ENCODE measurements around the gene STAG1.

STAG1 gene

DNA sequence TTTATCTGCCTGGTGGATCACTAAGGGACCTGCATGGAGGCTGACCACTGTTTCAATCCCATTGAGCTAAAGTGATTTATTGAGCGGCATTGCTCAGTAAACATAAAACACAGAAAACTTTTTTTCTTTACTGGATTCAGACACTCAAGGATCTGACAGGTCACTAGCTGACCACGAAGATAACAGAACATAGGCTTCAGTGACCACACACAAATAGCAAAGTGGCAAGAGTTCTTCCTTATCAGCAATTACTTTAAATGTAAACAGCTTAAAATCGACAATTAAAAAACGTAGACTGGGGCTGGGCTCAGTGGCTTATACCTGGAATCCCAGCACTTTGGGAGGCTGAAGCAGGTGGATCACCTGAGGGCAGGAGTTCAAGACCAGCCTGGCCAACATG, 48.7 kb downstream of the STAG1 start:
- Histone ChIP-seq H3K36me3 (ENCODE audit: insufficient read depth, low read length) (no peaks in the 10 kb centered on the region), H3K9me3 (ENCODE audit: control insufficient read depth, insufficient read depth, low read length) (no peaks in the 10 kb centered on the region), H3K4me1 (ENCODE audit: insufficient read depth, low read length) (peaks cover 11% of the 10 kb centered on the region; the same call in 1 of the 2 replicates), H3K9ac (ENCODE audit: low read depth, low read length) (no peak overlapping the region)

DNA sequence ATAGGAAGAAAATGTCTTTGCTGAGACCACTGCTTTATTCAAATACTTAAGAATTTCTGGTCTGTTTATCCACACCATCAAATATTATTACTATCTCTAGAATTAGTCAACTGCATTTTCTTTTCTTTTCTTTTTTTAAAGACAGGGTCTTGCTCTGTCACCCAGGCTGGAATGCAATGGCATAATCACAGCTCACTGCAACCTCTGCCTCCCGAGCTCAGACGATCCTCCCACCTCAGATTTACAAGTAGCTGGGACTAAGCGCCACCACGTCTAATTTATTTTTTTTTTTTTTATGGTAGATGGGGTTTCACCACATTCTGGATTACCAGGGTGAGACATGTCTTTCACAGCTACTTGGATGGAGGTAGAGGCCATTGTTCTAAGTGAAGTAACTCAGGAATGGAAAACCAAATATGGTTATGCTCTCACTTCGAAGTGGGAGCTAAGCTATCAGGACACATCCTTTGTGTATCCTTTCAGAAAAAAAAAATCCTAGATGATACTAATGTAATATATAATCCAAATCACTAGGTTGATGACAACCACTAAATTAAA, 52.8 kb downstream of the STAG1 start:
- H3K36me3 ChIP-seq (ENCODE audit: insufficient read depth, low read length) = no peaks in the 10 kb centered on the region
- peak overlapping the region; percentile 18; the same call in 1 of the 2 replicates for H3K9ac ChIP-seq (ENCODE audit: low read depth, low read length)
- peaks cover 23% of the 10 kb centered on the region; the same call in 1 of the 2 replicates for H3K9me3 ChIP-seq (ENCODE audit: control insufficient read depth, insufficient read depth, low read length)

DNA sequence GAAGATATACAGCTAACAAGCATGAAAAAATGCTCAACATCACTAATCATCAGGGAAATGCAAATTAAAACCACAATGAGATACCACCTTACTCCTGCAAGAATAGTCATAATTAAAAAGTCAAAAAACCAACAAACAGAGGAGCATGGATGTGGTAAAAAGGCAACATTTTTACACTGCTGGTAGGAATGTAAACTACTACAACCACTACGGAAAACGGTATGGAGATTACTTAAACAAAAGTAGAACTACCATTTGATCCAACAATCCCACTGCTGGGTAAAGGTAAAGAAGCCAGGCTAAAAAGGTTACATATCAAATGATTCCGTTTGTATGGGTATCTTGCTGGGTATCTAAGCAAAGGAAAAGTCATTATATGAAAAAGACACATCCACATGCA, 53.8 kb downstream of the STAG1 start:
- peaks cover 11% of the 10 kb centered on the region; the same call in 1 of the 2 replicates for H3K4me1 ChIP-seq (ENCODE audit: insufficient read depth, low read length)
- no peak overlapping the region for H3K9ac ChIP-seq (ENCODE audit: low read depth, low read length)
- no peaks in the 10 kb centered on the region for H3K36me3 ChIP-seq (ENCODE audit: insufficient read depth, low read length)
- peaks cover 31% of the 10 kb centered on the region; the same call in 1 of the 2 replicates for H3K9me3 ChIP-seq (ENCODE audit: control insufficient read depth, insufficient read depth, low read length)

More for the DNA sequence above, 52.8 kb downstream of the STAG1 start:
- H3K4me1 ChIP-seq (ENCODE audit: insufficient read depth, low read length) = peaks cover 11% of the 10 kb centered on the region; the same call in 1 of the 2 replicates

DNA sequence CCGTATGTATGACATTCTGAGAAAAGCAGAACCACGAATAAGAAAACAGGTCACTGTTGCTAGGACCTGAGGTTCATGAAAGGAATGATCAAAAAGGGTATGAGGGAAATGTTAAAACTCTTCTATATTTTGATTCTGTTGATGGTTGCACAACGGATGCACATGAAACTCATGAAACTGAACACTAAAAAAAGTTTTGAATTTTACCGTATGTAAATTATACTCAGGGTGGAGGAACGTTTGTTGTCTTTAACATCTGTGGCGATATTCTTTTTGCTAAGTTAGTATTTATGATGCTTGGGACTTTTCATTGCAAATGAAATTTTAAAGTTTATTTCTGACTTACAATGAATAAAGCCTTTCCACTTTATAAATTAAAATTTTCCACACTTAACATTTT, 55.4 kb downstream of the STAG1 start:
- peaks cover 36% of the 10 kb centered on the region; the same call in 1 of the 2 replicates for H3K9me3 ChIP-seq (ENCODE audit: control insufficient read depth, insufficient read depth, low read length)
- peaks cover 11% of the 10 kb centered on the region; the same call in 1 of the 2 replicates for H3K4me1 ChIP-seq (ENCODE audit: insufficient read depth, low read length)
- H3K9ac ChIP-seq (ENCODE audit: low read depth, low read length) = no peak overlapping the region
- no peaks in the 10 kb centered on the region for H3K36me3 ChIP-seq (ENCODE audit: insufficient read depth, low read length)

DNA sequence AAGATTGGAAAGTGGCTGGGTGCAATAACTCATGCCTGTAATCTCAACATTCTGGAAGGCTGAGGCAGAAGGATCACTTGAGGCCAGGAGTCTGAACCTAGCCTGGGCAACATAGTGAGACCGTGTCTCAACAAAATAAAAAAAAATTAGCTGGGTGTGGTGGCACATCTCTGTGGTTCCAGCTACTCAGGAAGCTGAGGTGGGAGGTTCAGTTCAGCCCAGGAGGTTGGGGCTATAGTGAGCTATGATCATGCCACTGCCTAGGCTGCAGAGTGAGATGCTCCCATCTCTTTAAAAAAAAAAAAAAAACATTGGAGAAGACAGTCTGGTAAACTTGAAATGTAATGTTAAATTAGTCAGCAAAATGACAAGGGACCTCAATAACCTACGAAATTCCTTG, 57.9 kb downstream of the STAG1 start:
- Histone ChIP-seq H3K4me1 (ENCODE audit: insufficient read depth, low read length) (peaks cover 6% of the 10 kb centered on the region; the same call in 1 of the 2 replicates), H3K36me3 (ENCODE audit: insufficient read depth, low read length) (no peaks in the 10 kb centered on the region), H3K9ac (ENCODE audit: low read depth, low read length) (no peak overlapping the region), H3K9me3 (ENCODE audit: control insufficient read depth, insufficient read depth, low read length) (peaks cover 36% of the 10 kb centered on the region; the same call in 1 of the 2 replicates)

DNA sequence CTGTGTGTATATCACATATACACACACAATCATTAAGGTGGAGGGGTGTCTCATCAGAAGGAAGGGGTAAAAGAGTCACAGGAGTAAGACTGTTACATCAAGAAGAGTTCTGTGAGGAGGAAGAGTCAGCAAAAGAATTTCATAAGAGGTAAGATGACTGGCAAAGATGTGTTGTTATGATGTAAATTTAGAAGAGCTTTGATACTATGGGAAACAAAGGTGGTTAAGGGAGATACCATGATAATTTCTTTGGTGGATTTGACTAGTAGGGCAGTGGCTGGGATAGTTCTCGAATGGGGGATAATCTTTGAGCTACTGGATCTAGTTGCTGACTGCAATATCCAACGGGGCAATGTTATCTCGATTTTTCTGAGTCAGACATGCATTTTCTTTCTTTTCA, 61.6 kb downstream of the STAG1 start:
- H3K9ac ChIP-seq (ENCODE audit: low read depth, low read length) = no peak overlapping the region
- H3K9me3 ChIP-seq (ENCODE audit: control insufficient read depth, insufficient read depth, low read length) = peaks cover 21% of the 10 kb centered on the region; the same call in 1 of the 2 replicates
- no peaks in the 10 kb centered on the region for H3K36me3 ChIP-seq (ENCODE audit: insufficient read depth, low read length)
- no peaks in the 10 kb centered on the region for H3K4me1 ChIP-seq (ENCODE audit: insufficient read depth, low read length)

DNA sequence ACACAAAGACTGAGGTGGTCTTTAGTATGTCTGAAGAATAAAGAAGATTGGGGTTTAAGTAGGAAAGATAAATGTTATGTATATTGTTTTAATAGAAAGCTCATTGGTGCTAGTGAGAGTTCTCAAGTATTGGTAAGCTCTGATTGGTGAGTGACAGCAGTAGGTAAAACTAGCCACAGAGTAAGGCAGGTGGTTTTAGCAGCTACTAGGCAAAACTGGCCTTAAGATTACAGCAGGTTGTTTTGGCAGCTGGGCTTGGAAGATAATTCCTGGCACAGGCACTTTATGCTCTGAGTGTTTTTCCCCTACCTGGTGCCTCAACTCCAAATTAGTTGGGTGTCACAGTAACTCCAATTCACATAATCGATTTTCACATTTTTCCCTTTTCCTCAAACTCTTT, 66.3 kb downstream of the STAG1 start:
- no peaks in the 10 kb centered on the region for H3K9me3 ChIP-seq (ENCODE audit: control insufficient read depth, insufficient read depth, low read length)
- no peaks in the 10 kb centered on the region for H3K36me3 ChIP-seq (ENCODE audit: insufficient read depth, low read length)
- no peaks in the 10 kb centered on the region for H3K4me1 ChIP-seq (ENCODE audit: insufficient read depth, low read length)
- H3K9ac ChIP-seq (ENCODE audit: low read depth, low read length) = no peak overlapping the region

DNA sequence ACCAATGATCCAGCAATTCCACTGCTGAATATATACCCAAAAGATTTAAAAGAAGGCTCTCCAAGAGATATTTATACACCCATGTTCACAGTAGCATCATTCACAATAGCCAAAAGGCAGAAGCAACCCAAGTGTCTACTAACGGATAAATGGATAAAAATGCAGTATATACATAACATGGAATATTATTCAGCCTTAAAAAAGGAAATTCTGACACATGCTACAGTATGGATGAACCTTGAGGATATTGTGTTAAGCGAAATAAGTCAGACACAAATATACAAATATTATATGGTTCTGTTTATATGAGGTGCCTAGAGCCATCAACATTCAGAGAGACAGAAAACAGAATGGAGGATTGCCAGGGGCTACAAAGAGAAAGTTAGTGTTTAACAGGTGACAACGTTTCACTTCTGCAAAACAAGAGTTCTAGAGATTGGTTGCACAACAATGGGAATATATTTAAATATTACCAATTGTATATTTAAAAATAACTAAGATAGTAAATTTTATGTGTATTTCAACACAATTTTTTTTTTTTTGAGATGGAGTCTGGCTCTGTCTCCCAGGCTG, 69.4 kb downstream of the STAG1 start:
- Histone ChIP-seq H3K4me1 (ENCODE audit: insufficient read depth, low read length) (no peaks in the 10 kb centered on the region), H3K9ac (ENCODE audit: low read depth, low read length) (no peak overlapping the region), H3K36me3 (ENCODE audit: insufficient read depth, low read length) (no peaks in the 10 kb centered on the region), H3K9me3 (ENCODE audit: control insufficient read depth, insufficient read depth, low read length) (no peaks in the 10 kb centered on the region)

DNA sequence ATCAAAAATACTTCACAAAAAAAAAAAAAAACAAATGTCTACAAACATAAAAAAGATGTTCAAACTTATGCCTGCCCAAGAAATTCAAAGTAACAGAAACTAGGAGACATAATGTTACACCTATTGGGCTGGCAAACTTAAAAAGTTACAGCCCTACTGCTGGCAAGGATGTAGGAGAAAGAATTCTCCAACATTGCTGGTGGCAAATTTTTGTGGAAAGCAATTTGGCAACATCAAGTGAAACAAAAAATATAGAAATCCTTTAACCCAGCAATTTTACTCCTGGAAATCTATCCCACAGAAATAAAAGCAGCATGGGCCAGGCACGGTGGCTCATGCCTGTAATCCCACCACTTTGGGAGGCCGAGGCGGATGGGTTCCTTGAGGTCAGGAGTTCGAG, 73.2 kb downstream of the STAG1 start:
- Histone ChIP-seq H3K4me1 (ENCODE audit: insufficient read depth, low read length) (no peaks in the 10 kb centered on the region), H3K36me3 (ENCODE audit: insufficient read depth, low read length) (no peaks in the 10 kb centered on the region), H3K9ac (ENCODE audit: low read depth, low read length) (no peak overlapping the region), H3K9me3 (ENCODE audit: control insufficient read depth, insufficient read depth, low read length) (no peaks in the 10 kb centered on the region)

DNA sequence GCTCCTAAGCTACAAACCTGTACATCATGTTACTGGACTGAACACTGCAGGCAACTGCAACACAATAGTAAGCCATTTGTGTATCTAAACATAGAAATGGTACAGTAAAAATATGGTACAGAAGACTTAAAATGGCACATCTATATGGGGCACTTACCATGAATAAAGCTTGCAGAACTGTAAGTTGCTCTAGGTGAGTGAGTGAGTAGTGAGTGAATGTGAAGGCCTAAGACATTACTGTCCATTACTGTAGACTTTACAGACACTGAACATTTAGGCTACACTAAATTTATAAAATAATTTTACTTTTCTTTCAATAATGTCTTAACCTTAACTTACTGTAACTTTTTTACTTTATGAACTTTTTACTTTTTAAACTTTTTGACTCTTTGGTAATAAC, 76.2 kb downstream of the STAG1 start:
- no peaks in the 10 kb centered on the region for H3K36me3 ChIP-seq (ENCODE audit: insufficient read depth, low read length)
- H3K9me3 ChIP-seq (ENCODE audit: control insufficient read depth, insufficient read depth, low read length) = no peaks in the 10 kb centered on the region
- no peaks in the 10 kb centered on the region for H3K4me1 ChIP-seq (ENCODE audit: insufficient read depth, low read length)
- H3K9ac ChIP-seq (ENCODE audit: low read depth, low read length) = no peak overlapping the region

DNA sequence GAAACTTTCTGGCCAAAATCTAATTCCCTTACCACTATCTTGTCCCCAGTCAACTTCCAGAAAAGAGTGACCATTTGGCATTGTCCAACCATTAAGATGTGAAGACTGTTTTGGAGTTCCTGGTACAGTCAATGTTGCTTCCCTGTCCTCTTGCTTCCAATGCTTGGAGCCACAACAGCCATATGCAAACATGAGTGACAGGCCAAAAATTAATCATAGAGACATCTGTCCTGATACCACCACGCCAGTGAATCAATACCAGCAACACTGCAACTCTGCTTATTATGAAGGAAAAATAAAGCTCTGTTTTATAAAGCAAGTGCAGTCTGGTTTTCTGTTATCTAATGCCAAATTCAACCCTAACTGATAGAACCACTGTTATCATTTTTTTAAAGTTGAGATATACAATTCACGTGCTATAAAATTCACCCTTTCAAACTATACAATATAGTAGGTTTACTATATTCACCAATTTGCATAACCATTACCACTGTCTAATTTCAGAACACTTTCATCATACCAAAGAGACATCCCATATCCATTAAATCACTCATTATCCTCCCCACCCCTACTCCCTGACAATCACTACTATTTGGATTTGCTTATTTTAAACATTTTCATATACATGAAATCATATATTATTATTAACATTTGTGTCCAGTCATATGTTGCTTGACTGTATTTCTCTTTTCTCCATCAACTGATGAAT, 76.9 kb downstream of the STAG1 start:
- H3K36me3 ChIP-seq (ENCODE audit: insufficient read depth, low read length) = no peaks in the 10 kb centered on the region
- no peaks in the 10 kb centered on the region for H3K4me1 ChIP-seq (ENCODE audit: insufficient read depth, low read length)
- no peak overlapping the region for H3K9ac ChIP-seq (ENCODE audit: low read depth, low read length)
- H3K9me3 ChIP-seq (ENCODE audit: control insufficient read depth, insufficient read depth, low read length) = no peaks in the 10 kb centered on the region

DNA sequence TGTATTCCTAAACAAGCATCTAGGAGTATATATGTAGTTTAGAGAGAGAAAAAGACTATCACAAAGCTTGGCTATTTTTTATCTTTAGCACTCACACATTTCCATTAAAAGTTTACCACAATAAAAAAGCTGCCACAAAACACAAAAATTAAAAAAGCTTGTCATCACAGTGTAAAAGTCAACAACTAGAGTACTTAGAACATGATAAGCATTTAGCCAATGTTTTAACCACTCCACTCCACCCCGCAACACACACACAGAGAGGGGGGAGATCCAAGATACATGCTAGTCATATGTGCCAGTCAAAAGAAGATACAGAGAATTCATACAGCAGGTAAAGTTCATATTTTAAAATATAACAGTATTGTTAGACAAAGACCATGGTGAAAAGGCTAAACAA, 79.7 kb downstream of the STAG1 start:
- Histone ChIP-seq H3K4me1 (ENCODE audit: insufficient read depth, low read length) (no peaks in the 10 kb centered on the region), H3K9ac (ENCODE audit: low read depth, low read length) (no peak overlapping the region), H3K9me3 (ENCODE audit: control insufficient read depth, insufficient read depth, low read length) (no peaks in the 10 kb centered on the region), H3K36me3 (ENCODE audit: insufficient read depth, low read length) (no peaks in the 10 kb centered on the region)

DNA sequence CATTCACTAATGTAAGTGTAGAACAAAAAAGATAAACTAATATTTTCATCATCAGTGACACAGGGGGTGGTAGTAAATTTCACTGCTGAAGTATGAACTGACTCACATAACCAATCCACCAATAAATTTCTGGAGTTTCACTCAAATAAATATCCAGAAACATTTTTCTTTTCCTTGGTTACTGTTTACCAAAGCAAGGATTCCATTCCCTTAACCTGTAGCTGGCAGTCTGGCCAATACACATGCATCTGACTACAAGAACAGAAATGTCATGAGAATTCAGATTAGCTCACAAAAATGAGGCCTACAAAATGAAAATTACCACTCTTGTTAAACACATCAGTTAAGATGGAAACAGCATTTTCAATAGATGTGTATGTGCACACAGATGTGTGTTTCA, 80.3 kb downstream of the STAG1 start:
- H3K9me3 ChIP-seq (ENCODE audit: control insufficient read depth, insufficient read depth, low read length) = no peaks in the 10 kb centered on the region
- no peaks in the 10 kb centered on the region for H3K36me3 ChIP-seq (ENCODE audit: insufficient read depth, low read length)
- H3K9ac ChIP-seq (ENCODE audit: low read depth, low read length) = no peak overlapping the region
- H3K4me1 ChIP-seq (ENCODE audit: insufficient read depth, low read length) = no peaks in the 10 kb centered on the region

DNA sequence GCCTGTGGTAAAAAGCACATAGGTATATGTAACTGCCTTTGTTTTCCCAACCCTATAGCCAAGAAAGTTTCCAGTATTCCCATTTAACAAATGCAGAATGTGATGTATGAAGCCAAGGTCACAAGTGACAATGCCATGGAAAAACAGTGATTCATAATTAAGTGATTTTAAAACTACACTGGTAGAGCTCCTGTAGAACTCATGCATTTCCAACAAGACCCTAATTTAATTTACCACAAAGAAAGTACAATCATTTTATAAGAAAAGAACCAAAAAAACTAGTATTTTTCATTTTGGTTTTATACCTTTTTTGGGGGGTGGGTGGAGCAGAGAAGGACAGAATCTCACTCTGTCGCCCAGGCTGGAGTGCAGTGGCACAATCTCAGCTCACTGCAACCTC, 82.0 kb downstream of the STAG1 start:
- H3K9ac ChIP-seq (ENCODE audit: low read depth, low read length) = no peak overlapping the region
- no peaks in the 10 kb centered on the region for H3K9me3 ChIP-seq (ENCODE audit: control insufficient read depth, insufficient read depth, low read length)
- H3K4me1 ChIP-seq (ENCODE audit: insufficient read depth, low read length) = no peaks in the 10 kb centered on the region
- no peaks in the 10 kb centered on the region for H3K36me3 ChIP-seq (ENCODE audit: insufficient read depth, low read length)

DNA sequence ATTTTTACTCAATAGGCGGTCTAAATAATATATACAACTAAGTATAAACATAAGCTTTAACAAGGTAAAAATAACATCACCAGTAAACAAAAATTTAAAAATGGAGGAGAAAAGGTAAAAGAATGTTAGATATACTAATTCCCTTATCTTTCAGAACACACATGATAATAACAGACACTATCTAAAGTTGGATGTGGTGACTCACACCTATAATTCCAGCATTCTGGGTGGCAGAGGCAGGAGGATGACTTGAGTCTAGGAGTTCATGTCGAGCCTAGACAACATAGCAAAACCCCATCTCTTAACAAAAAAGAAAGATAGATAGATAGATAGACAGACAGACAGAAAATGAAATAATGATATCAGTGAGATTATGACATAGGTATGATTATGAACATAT, 85.1 kb downstream of the STAG1 start:
- Histone ChIP-seq H3K9me3 (ENCODE audit: control insufficient read depth, insufficient read depth, low read length) (no peaks in the 10 kb centered on the region), H3K36me3 (ENCODE audit: insufficient read depth, low read length) (no peaks in the 10 kb centered on the region), H3K4me1 (ENCODE audit: insufficient read depth, low read length) (no peaks in the 10 kb centered on the region), H3K9ac (ENCODE audit: low read depth, low read length) (no peak overlapping the region)
